Trophoblast cell (in vitro differentiated cells and primary cell): Measurements from ENCODE around the gene PDE6G.

Source experiments
- DNase-seq, 2 donors: peaks; one replicate each; pipeline ENCODE4 v3.0.0-alpha.2; 2016
- H2AFZ ChIP-seq: 2 replicates; pipeline ENCODE4 v1.6.1; 2013; ENCODE audit warnings: low read length, moderate library complexity, mild to moderate bottlenecking; ENCODE audit not compliant: insufficient read depth, poor library complexity
- H2AK5ac ChIP-seq: 2 replicates; pipeline ENCODE4 v1.6.1; 2013; ENCODE audit warnings: mild to moderate bottlenecking, low read length
- H2BK120ac ChIP-seq: 2 replicates; pipeline ENCODE4 v1.6.1; 2013; ENCODE audit warnings: low read length, mild to moderate bottlenecking, moderate library complexity; ENCODE audit not compliant: insufficient read depth, poor library complexity
- H2BK12ac ChIP-seq: 2 replicates; pipeline ENCODE4 v1.6.1; 2013; ENCODE audit warnings: mild to moderate bottlenecking, low read length, moderate library complexity
- H2BK5ac ChIP-seq: 2 replicates; pipeline ENCODE4 v1.6.1; 2013; ENCODE audit warnings: low read length, low read depth, moderate library complexity, mild to moderate bottlenecking; ENCODE audit not compliant: poor library complexity
- H3K14ac ChIP-seq: 2 replicates; pipeline ENCODE4 v1.6.1; 2013; ENCODE audit warnings: mild to moderate bottlenecking, low read length
- H3K18ac ChIP-seq: 2 replicates; pipeline ENCODE4 v1.6.1; 2013; ENCODE audit warnings: mild to moderate bottlenecking, low read length
- H3K23ac ChIP-seq: 2 replicates; pipeline ENCODE4 v1.6.1; 2013; ENCODE audit warnings: low read length
- H3K27ac ChIP-seq: 2 replicates; pipeline ENCODE4 v1.5.1; 2013; ENCODE audit warnings: low read depth, mild to moderate bottlenecking, inconsistent platforms, low read length, moderate library complexity
- H3K27me3 ChIP-seq: 2 replicates; pipeline ENCODE4 v1.6.1; 2013; ENCODE audit warnings: inconsistent platforms, mild to moderate bottlenecking, low read length, moderate library complexity; ENCODE audit not compliant: insufficient read depth
- H3K36me3 ChIP-seq, 2 experiments: 1 replicate in 1 of 2; 2 replicates in 1 of 2; pipeline ENCODE4 v1.6.1; 2013; ENCODE audit warnings: low read length in 2 of 2, mild to moderate bottlenecking in 2 of 2, moderate library complexity in 1 of 2; ENCODE audit not compliant: insufficient read depth in 2 of 2, control insufficient read depth in 1 of 2
- H3K4ac ChIP-seq: 2 replicates; pipeline ENCODE4 v1.6.1; 2013; ENCODE audit warnings: low read depth, mild to moderate bottlenecking, low read length, moderate library complexity
- H3K4me1 ChIP-seq, 2 experiments: 1 replicate in 1 of 2; 2 replicates in 1 of 2; pipeline ENCODE4 v1.6.1; 2013; ENCODE audit warnings: low read length in 2 of 2, mild to moderate bottlenecking in 2 of 2, moderate library complexity in 1 of 2; ENCODE audit not compliant: insufficient read depth in 2 of 2, control insufficient read depth in 1 of 2
- H3K4me2 ChIP-seq: 2 replicates; pipeline ENCODE4 v1.6.1; 2013; ENCODE audit warnings: inconsistent platforms, mild to moderate bottlenecking, low read length, moderate library complexity
- H3K4me3 ChIP-seq: 2 replicates; pipeline ENCODE4 v1.5.1; 2013; ENCODE audit warnings: mild to moderate bottlenecking, low read depth, low read length, inconsistent platforms
- H3K79me1 ChIP-seq: one replicate; pipeline ENCODE4 v1.6.1; 2013; ENCODE audit warnings: low read length
- H3K79me2 ChIP-seq: 2 replicates; pipeline ENCODE4 v1.6.1; 2013; ENCODE audit warnings: low read length, mild to moderate bottlenecking; ENCODE audit not compliant: control insufficient read depth, insufficient read depth, poor library complexity
- H3K9ac ChIP-seq: 2 replicates; pipeline ENCODE4 v1.6.1; 2013; ENCODE audit warnings: mild to moderate bottlenecking, low read length
- H3K9me3 ChIP-seq: 2 replicates; pipeline ENCODE4 v1.6.1; 2013; ENCODE audit warnings: low read depth, mild to moderate bottlenecking, control low read depth, inconsistent platforms, low read length; ENCODE audit not compliant: insufficient read depth
- H4K12ac ChIP-seq: 2 replicates; pipeline ENCODE4 v1.6.1; 2013; ENCODE audit warnings: low read depth, mild to moderate bottlenecking, low read length, moderate library complexity
- H4K8ac ChIP-seq: 2 replicates; pipeline ENCODE4 v1.6.1; 2013; ENCODE audit warnings: low read depth, mild to moderate bottlenecking, low read length, moderate library complexity
- H4K91ac ChIP-seq: one replicate; pipeline ENCODE4 v1.6.1; 2013; ENCODE audit warnings: low read depth, mild to moderate bottlenecking, low read length, moderate library complexity
- WGBS: extraction: QIAGEN DNeasy Blood & Tissue Kit; methylation state at CpG from one replicate; pipeline ENCODE4 v1.1.7; 2013; ENCODE audit warnings: missing lambda C conversion rate; ENCODE audit not compliant: insufficient read length, insufficient coverage; ENCODE audit errors: extremely low coverage; 5-methylcytosine and 5-hydroxymethylcytosine counted together

The PDE6G gene

GRCh38 chr17:81690549-81690948 lies 34.2 kb upstream of the PDE6G start:
- H3K79me2 ChIP-seq: no peaks in the 10 kb centered on the region
- no peak for DNase-seq
- H4K91ac ChIP-seq: no peak overlapping the region
- no CpG with 5 or more reads among the region's 17 CpGs for WGBS
- no peak overlapping the region for H2BK12ac ChIP-seq
- no peak overlapping the region for H2AK5ac ChIP-seq
- H3K4me2 ChIP-seq: no peak overlapping the region
- H3K27ac ChIP-seq: no peak overlapping the region
- H2BK5ac ChIP-seq: no peak overlapping the region
- no peak overlapping the region for H2AFZ ChIP-seq
- H3K4me3 ChIP-seq: no peak overlapping the region
- H4K8ac ChIP-seq: no peak overlapping the region
- no peak overlapping the region for H3K23ac ChIP-seq
- no peak overlapping the region for H2BK120ac ChIP-seq
- H4K12ac ChIP-seq: no peak overlapping the region
- H3K18ac ChIP-seq: no peak overlapping the region
- peaks cover 94 to 99% of the 10 kb centered on the region in 2 experiments for H3K36me3 ChIP-seq
- H3K4me1 ChIP-seq: no peaks in the 10 kb centered on the region
- no peaks in the 10 kb centered on the region for H3K79me1 ChIP-seq
- no peak overlapping the region for H3K14ac ChIP-seq
- no peak overlapping the region for H3K9ac ChIP-seq
- H3K9me3 ChIP-seq: no peaks in the 10 kb centered on the region
- H3K27me3 ChIP-seq: no peaks in the 10 kb centered on the region
- no peak overlapping the region for H3K4ac ChIP-seq

- no peaks in the 10 kb centered on the region for H3K9me3 ChIP-seq
- H2BK120ac ChIP-seq: no peak overlapping the region
- H3K36me3 ChIP-seq: peaks cover 94 to 99% of the 10 kb centered on the region in 2 experiments
- H3K14ac ChIP-seq: no peak overlapping the region
- no peak overlapping the region for H2AK5ac ChIP-seq
- H4K12ac ChIP-seq: no peak overlapping the region
- H3K4me1 ChIP-seq: peaks cover 4% of the 10 kb centered on the region in 2 experiments
- no peak overlapping the region for H3K27ac ChIP-seq
- no peak overlapping the region for H3K4ac ChIP-seq
- no peak overlapping the region for H3K18ac ChIP-seq
- H3K79me2 ChIP-seq: peaks cover 2% of the 10 kb centered on the region
- H3K4me3 ChIP-seq: no peak overlapping the region
- H2BK5ac ChIP-seq: no peak overlapping the region
- H2BK12ac ChIP-seq: no peak overlapping the region
- H3K27me3 ChIP-seq: no peaks in the 10 kb centered on the region
- DNase-seq: no peak
- no peak overlapping the region for H3K4me2 ChIP-seq
- H4K91ac ChIP-seq: no peak overlapping the region
- WGBS: no CpG with 5 or more reads among the region's 18 CpGs
- H3K23ac ChIP-seq: no peak overlapping the region
- H3K79me1 ChIP-seq: no peaks in the 10 kb centered on the region
- H3K9ac ChIP-seq: no peak overlapping the region
- H2AFZ ChIP-seq: no peak overlapping the region
- no peak overlapping the region for H4K8ac ChIP-seq
Observed at GRCh38 chr17:81690066-81690465, 33.7 kb upstream of the PDE6G start.

- no peak overlapping the region for H2BK5ac ChIP-seq
- H4K12ac ChIP-seq: no peak overlapping the region
- H3K4me2 ChIP-seq: no peak overlapping the region
- H3K23ac ChIP-seq: no peak overlapping the region
- H3K4me1 ChIP-seq: peaks cover 10% of the 10 kb centered on the region in 2 experiments
- H4K8ac ChIP-seq: no peak overlapping the region
- no peak overlapping the region for H2AK5ac ChIP-seq
- no peak overlapping the region for H3K18ac ChIP-seq
- H3K4me3 ChIP-seq: no peak overlapping the region
- H3K14ac ChIP-seq: no peak overlapping the region
- peaks cover 79 to 84% of the 10 kb centered on the region in 2 experiments for H3K36me3 ChIP-seq
- H3K4ac ChIP-seq: no peak overlapping the region
- no peak overlapping the region for H3K9ac ChIP-seq
- H3K79me1 ChIP-seq: peaks cover 5% of the 10 kb centered on the region
- no peaks in the 10 kb centered on the region for H3K27me3 ChIP-seq
- WGBS: no CpG with 5 or more reads among the region's 14 CpGs
- H2BK12ac ChIP-seq: no peak overlapping the region
- H4K91ac ChIP-seq: no peak overlapping the region
- DNase-seq: no peak
- no peak overlapping the region for H3K27ac ChIP-seq
- no peaks in the 10 kb centered on the region for H3K9me3 ChIP-seq
- H2BK120ac ChIP-seq: no peak overlapping the region
- H2AFZ ChIP-seq: no peak overlapping the region
- peaks cover 13% of the 10 kb centered on the region for H3K79me2 ChIP-seq
Observed at GRCh38 chr17:81688616-81689015, 32.3 kb upstream of the PDE6G start.

- H2BK12ac ChIP-seq: no peak overlapping the region
- no CpG with 5 or more reads among the region's 41 CpGs for WGBS
- no peak overlapping the region for H4K8ac ChIP-seq
Observed at GRCh38 chr17:81687770-81688541, 31.6 kb upstream of the PDE6G start.

More at GRCh38 chr17:81687770-81688541, 31.6 kb upstream of the PDE6G start:
- no peak overlapping the region for H3K18ac ChIP-seq
- no peak overlapping the region for H3K23ac ChIP-seq
- no peak for DNase-seq
- H3K9ac ChIP-seq: no peak overlapping the region
- H3K36me3 ChIP-seq: peaks cover 72 to 78% of the 10 kb centered on the region in 2 experiments
- H4K12ac ChIP-seq: no peak overlapping the region
- no peak overlapping the region for H2AFZ ChIP-seq
- H2BK5ac ChIP-seq: no peak overlapping the region
- H3K4me3 ChIP-seq: peak overlapping the region; percentile 7
- H3K79me1 ChIP-seq: peaks cover 10% of the 10 kb centered on the region
- H3K14ac ChIP-seq: no peak overlapping the region
- no peak overlapping the region for H2AK5ac ChIP-seq
- no peak overlapping the region for H3K4ac ChIP-seq
- H3K4me1 ChIP-seq: peaks cover 10% of the 10 kb centered on the region in 2 experiments
- no peak overlapping the region for H3K27ac ChIP-seq
- no peak overlapping the region for H3K4me2 ChIP-seq
- no peak overlapping the region for H4K91ac ChIP-seq
- peaks cover 18% of the 10 kb centered on the region for H3K79me2 ChIP-seq
- H3K27me3 ChIP-seq: no peaks in the 10 kb centered on the region
- no peak overlapping the region for H2BK120ac ChIP-seq
- no peaks in the 10 kb centered on the region for H3K9me3 ChIP-seq
